Measurements from ENCODE around the gene RHBDF1.
"Not testable (repeated sequence)": the region's sequence is repeated elsewhere in the genome, so short reads cannot be mapped to it uniquely, and the experiment has no call there.

The RHBDF1 gene

DNA sequence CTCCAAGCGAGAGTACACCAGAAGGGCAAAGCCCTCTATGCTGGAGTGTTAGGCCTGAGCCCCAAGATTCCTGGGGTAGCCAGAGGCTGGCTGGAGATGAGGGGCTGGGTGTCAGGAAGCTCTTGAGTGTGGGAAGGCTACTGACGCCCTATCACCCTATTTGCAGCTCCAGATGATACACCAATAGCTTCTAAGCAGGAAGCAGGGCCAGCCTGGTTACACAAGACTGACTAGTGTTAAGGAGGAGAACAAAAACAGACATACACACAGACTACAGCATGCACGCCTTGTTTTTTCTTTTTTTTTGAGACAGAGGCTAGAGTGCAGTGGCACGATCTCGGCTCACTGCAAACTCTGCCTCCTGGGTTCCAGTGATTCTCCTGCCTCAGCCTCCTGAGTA, 34.9 kb downstream of the RHBDF1 start:
- in situ Hi-C loops (cut with HindIII; ENCODE audit: low sequenced_read_pairs): no loop called here
- no peak for DNase-seq (ENCODE audit: low read depth, low spot score)

DNA sequence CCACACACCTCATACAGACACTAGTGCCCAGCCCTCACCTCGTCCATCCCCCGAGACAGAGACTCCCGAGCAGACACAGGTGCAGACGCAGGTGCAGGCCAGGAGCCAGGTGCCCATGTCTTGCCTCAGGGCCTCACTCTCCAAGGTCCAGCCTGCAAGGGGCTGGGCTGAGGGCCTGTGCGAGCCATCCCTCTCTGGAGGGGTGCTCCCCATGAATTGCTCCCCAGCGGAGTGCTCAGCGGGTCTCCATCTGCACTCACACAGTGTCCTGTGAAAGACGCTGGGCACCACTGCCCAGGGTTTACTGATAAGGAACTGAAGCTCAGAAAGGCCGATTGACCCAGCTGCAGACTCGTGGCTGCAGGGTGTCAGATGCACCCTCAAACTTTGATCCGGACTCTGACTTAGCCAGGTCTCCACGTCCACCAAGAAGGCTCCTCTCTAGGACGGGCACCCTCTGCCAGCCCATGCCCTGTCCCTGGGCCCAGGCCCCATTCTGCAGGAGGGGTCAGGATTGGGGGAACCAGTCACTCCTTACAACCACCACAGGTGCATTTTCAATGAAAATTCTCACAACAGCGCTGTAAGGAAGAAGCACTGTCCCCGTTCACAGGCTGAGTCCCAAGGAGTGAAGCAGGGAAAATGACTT, 36.0 kb downstream of the RHBDF1 start:
- DNase-seq (ENCODE audit: low read depth, low spot score): no peak
- no peak overlapping the region for H3K4me3 ChIP-seq (ENCODE audit: low read depth, low read length)
- in situ Hi-C loops (cut with HindIII; ENCODE audit: low sequenced_read_pairs): no loop called here
- TF ChIP-seq, protein P1, sequence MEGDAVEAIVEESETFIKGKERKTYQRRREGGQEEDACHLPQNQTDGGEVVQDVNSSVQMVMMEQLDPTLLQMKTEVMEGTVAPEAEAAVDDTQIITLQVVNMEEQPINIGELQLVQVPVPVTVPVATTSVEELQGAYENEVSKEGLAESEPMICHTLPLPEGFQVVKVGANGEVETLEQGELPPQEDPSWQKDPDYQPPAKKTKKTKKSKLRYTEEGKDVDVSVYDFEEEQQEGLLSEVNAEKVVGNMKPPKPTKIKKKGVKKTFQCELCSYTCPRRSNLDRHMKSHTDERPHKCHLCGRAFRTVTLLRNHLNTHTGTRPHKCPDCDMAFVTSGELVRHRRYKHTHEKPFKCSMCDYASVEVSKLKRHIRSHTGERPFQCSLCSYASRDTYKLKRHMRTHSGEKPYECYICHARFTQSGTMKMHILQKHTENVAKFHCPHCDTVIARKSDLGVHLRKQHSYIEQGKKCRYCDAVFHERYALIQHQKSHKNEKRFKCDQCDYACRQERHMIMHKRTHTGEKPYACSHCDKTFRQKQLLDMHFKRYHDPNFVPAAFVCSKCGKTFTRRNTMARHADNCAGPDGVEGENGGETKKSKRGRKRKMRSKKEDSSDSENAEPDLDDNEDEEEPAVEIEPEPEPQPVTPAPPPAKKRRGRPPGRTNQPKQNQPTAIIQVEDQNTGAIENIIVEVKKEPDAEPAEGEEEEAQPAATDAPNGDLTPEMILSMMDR (IDR thresholded peaks at IDR 0.05; ENCODE audit: low read depth, low read length): no peak

More for the DNA sequence above, 34.9 kb downstream of the RHBDF1 start:
- TF ChIP-seq, protein P1 (IDR thresholded peaks at IDR 0.05; ENCODE audit: low read depth, low read length): no peak
- no peak overlapping the region for H3K4me3 ChIP-seq (ENCODE audit: low read depth, low read length)

DNA sequence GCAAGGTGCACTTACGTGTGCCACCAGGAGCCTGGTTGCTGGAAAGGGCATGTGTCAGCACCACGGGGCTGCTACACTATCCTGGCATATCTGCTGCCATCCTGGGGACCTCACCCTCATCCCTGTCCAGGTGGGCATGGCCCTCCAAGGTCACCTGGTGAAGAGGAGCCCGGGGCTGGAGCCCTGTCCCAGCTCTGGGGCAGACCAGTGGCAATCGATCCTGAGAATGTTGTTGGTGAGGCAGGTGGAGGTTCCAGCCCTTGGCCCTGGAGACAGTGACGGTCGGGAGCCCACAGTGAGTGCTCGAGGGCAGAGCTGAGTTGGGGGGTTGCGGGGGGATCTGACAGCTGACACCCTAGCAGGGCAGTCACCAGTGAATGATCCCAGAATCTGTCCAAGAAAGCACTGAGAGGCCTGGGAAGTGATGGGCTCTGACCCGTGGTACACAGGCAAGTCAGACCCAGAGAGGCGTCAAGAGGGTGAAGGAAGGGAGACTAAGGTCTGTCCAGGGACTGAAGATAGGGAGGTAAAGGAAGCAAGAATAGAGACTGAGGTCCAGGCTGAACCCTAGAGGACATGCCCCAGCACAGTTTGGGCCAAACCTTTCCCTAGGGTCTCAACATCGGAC, 36.6 kb downstream of the RHBDF1 start:
- no peak overlapping the region for H3K4me3 ChIP-seq (ENCODE audit: low read depth, low read length)
- no peak for DNase-seq (ENCODE audit: low read depth, low spot score)
- TF ChIP-seq, protein P1 (IDR thresholded peaks at IDR 0.05; ENCODE audit: low read depth, low read length): no peak
- in situ Hi-C loops (cut with HindIII; ENCODE audit: low sequenced_read_pairs): no loop called here

DNA sequence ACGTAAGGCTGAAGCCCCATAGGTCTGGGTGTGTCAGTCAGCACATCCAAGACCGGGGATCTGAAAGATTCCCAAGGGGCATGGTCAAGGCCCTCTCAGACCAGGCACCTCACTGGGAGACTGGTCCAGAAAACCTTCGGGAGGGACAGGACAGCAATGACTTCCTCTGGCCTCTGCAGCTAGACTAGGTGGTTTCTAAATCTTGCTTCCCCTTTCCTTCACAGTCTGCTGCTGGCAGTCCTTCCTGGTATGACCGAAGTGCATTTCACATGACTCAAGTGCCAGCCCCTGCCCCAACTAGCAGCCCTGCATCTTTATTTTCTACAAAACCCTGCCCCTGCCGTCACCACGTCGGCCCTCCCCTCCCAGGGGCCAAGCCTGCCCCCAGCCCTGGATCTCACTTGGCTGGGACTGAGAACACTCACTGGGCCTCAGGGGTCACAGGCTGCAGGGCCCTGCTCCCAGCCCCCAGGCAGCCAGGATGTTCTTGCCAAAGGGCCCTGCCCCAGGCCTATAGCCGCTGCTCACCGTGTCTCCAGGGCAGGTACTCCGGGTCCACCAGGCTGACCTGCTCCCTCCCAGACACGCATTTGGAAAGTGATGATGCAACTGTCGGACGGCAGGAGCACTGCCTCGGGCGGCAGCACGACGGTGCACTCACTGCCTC, 37.3 kb downstream of the RHBDF1 start:
- in situ Hi-C loops (cut with HindIII; ENCODE audit: low sequenced_read_pairs): no loop called here
- H3K4me3 ChIP-seq (ENCODE audit: low read depth, low read length): no peak overlapping the region
- DNase-seq (ENCODE audit: low read depth, low spot score): no peak
- TF ChIP-seq, protein P1 (IDR thresholded peaks at IDR 0.05; ENCODE audit: low read depth, low read length): no peak

DNA sequence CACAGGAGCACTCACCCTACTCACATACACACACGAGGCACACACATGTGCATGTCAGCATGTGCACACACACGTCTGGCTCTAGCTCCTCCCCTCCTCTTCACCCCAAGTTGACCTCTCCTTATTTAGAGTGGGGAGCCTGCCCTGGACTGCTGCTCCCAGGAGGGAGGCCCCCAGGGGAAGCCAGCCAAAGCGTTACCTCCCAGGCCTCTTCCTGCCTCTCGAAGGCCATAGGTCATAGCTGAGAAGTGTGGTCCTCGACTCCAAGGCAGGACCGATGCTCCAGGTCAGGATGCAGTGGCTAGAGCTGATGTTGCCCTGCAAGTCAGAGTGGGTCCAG, 37.8 kb downstream of the RHBDF1 start:
- no peak for DNase-seq (ENCODE audit: low read depth, low spot score)
- in situ Hi-C loops (cut with HindIII; ENCODE audit: low sequenced_read_pairs): no loop called here
- no peak overlapping the region for H3K4me3 ChIP-seq (ENCODE audit: low read depth, low read length)
- TF ChIP-seq, protein P1 (IDR thresholded peaks at IDR 0.05; ENCODE audit: low read depth, low read length): no peak

DNA sequence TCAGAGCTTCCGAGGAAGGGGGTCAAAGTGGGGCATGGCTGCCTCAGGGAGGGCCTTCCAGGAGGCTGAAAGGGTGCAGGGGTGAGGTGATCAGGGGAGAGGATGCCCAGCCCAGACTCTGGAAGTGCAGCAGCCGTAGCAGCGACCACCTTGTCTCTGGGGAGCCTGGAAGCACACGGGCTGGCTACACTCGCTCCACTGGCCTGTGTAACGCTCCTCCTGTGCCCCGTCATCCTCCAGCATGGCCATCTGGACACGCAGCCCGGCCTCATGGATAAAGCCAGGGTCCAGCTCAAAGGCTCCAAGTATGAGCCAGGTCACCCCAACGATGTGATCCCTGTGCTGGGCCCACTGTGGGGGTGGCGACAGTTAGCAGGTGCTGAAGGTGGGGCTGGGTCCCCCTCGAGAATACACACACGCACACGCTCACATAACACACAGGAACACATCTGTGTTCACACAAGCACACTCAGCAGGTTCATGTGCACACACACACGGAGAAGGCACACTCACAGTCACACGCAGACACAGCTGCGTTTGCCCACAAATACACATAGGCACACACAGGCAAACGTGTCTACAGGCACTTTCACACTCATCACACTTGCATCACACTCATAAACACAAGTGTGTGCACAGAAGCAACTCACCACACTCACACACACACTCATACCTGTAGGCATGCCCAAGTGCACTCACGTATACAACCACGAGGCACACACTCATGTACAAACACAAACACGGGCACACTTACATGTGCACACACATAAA, 38.4 kb downstream of the RHBDF1 start:
- TF ChIP-seq, protein P1 (IDR thresholded peaks at IDR 0.05; ENCODE audit: low read depth, low read length): no peak
- no peak overlapping the region for H3K4me3 ChIP-seq (ENCODE audit: low read depth, low read length)
- DNase-seq (ENCODE audit: low read depth, low spot score): no peak
- in situ Hi-C loops (cut with HindIII; ENCODE audit: low sequenced_read_pairs): no loop called here

DNA sequence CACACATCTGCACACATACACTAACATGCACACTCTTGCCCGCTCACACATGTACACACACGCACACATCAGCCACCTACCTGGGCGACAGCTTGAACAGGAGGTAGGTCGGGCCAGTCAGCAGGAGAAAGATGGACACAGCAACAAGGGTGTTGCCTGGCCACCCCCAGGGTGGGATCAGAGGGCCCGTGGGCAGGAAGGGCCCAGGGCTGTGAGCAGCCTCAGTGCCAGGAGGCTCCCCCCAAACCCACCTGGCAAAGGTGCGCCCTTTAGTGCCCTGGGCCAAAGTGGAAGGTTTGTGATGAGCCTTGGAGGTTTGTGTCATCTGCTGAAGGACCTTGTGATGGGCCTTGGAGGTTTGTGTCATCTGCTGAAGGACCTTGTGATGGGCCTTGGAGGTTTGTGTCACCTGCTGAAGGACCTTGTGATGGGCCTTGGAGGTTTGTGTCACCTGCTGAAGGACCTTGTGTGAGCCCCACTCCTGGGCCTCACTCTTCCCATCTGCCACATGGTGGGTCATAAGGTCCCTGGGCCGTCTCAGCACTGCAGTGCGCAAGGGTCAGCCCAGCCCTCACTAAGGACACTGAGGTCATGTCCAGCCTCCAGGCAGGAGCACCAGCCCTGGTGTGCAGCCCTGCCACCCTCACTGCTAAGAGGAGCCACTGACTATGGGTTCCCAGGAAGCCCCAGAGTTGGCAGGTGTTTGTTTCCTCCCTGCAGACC, 39.1 kb downstream of the RHBDF1 start:
- H3K4me3 ChIP-seq (ENCODE audit: low read depth, low read length); in situ Hi-C loops (cut with HindIII; ENCODE audit: low sequenced_read_pairs); DNase-seq (ENCODE audit: low read depth, low spot score): not testable (repeated sequence)

DNA sequence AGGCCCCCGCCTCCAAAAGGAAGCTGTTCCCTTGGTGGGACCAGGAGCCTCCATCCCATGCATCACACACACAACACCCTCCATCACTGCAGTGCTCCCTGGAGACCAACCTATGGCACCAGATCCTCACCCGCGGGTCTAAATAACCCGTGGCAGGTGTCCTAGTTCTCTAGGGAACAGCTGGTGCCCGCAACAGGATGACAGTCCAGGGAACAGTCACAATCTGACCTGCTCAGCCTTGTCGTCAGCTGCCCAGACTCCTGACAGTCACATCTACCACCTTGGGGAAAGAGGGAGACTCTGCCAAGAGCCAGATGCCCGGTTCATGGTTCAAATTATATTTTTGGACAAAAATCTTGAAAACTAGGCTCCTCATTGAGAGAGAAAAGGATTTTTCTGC, 41.8 kb downstream of the RHBDF1 start:
- in situ Hi-C loops (cut with HindIII; ENCODE audit: low sequenced_read_pairs); DNase-seq (ENCODE audit: low read depth, low spot score); H3K4me3 ChIP-seq (ENCODE audit: low read depth, low read length): not testable (repeated sequence)

DNA sequence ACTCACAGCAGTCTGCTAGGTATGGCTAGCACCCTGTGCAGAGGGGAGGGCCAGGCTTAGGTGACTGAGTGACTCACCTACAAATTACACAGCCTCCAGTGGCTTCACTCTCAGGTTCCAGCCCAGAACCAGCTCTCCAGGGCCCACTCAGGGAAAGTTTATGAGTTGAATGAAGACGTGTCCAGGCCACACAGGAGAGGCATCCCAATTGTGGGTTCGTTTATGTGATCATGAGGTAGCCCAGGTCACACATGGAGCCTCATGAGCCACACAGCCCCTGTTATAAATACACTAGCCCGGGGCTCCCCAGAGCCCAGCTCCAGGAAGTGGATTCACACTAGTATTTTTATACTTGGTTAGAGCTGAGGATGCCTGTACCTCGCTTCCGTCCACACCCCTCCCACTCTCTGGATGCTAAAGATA, 46.5 kb downstream of the RHBDF1 start:
- in situ Hi-C loops (cut with HindIII; ENCODE audit: low sequenced_read_pairs); H3K4me3 ChIP-seq (ENCODE audit: low read depth, low read length); DNase-seq (ENCODE audit: low read depth, low spot score): not testable (repeated sequence)
